GM21723 (cell line): ENCODE results near the gene CCDC120.

Experiments
- ATAC-seq: cut with Tn5 transposase; IDR thresholded peaks from one replicate; pipeline ENCODE4 v1.9.1; 2021; ENCODE audit warnings: mild to moderate bottlenecking, moderate library complexity; ENCODE audit not compliant: unreplicated experiment

CCDC120 gene

GRCh38 chrX:49061490-49061889, 2.7 kb downstream of the CCDC120 start:
- no peak for ATAC-seq

- ATAC-seq: no peak
Measured at GRCh38 chrX:49061916-49062315, 3.1 kb downstream of the CCDC120 start.

- ATAC-seq: no peak
Measured at GRCh38 chrX:49063715-49064114, 4.9 kb downstream of the CCDC120 start.

GRCh38 chrX:49064303-49064702, 5.5 kb downstream of the CCDC120 start:
- no peak for ATAC-seq

GRCh38 chrX:49064735-49065134, 5.9 kb downstream of the CCDC120 start:
- ATAC-seq: no peak

- ATAC-seq: no peak
Measured at GRCh38 chrX:49066278-49066677, 7.5 kb downstream of the CCDC120 start.

GRCh38 chrX:49066690-49067089, 7.9 kb downstream of the CCDC120 start:
- no peak for ATAC-seq

- ATAC-seq: no peak
Measured at GRCh38 chrX:49067285-49068120, 8.7 kb downstream of the CCDC120 start.

GRCh38 chrX:49069038-49069437, 10.2 kb downstream of the CCDC120 start:
- ATAC-seq: no peak

GRCh38 chrX:49070988-49071387, 12.2 kb downstream of the CCDC120 start:
- no peak for ATAC-seq

DNA sequence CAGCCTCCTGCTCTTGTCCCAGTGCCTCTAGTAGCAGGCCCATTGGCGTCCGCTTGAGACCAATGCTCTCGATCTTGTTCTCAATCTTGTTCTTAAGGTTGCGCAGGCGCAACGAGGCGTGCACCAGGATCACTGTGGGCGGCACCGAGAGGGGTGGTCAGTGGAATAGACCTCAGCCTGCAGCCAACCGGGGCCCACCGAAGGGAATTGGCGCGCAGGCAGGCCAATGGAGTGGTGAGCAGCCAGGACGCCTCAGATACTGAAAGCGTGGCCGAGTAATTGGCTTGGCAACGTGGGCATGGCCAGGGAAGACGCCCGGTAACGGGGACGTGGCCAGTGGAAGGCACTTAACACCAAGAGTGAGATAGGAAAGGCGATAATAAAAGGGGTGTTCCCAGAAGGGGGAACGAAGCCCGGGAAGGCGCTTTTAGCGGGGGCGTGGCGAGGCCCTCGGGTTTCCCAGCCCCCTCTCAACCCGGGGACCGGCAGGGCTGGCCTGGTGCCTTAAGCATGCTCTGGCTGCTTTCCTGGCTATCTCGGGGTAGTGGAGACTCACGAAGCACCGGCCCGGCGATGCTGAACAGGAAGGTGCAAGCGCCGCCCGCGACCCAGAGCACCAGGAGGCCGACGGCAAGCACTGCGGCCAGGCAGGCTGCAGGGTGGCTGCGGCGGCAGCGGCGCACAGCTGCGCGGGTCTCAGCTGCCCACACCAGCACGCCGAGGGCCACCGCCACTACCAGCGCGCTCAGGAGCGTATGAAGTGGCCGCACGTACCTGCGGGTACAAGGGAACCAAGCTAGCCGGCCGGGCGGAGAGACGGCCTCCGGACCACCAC, 13.3 kb downstream of the CCDC120 start:
- no peak for ATAC-seq

GRCh38 chrX:49072712-49073095, 13.9 kb downstream of the CCDC120 start:
- no peak for ATAC-seq

- peak; percentile 91 for ATAC-seq
Measured at GRCh38 chrX:49073601-49074575, 15.1 kb downstream of the CCDC120 start, which contains the start of gene PRAF2. Gene PRAF2, minus strand, starts transcription at chrX:49074002. Its CDS starts 15 bp downstream, at chrX:49073987.

DNA sequence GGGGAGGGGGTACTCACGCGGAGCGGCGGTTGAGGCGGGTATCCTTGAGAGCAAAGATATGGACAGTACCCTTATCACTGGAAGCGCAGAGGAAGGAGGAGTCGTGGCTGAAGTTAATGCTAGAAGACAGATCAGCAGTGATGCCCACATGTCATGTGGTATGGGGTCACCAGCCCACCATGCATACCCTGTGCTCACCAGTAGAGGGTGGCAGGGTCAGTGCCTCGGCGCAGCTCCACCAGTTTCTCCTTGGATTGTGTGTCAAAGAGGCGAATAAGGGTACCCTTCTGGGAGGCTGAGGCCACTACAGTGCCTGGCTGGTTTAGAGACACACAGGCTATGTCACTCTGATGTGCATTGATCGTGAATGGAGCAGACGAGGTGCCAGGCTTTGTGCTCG, 16.5 kb downstream of the CCDC120 start:
- no peak for ATAC-seq

DNA sequence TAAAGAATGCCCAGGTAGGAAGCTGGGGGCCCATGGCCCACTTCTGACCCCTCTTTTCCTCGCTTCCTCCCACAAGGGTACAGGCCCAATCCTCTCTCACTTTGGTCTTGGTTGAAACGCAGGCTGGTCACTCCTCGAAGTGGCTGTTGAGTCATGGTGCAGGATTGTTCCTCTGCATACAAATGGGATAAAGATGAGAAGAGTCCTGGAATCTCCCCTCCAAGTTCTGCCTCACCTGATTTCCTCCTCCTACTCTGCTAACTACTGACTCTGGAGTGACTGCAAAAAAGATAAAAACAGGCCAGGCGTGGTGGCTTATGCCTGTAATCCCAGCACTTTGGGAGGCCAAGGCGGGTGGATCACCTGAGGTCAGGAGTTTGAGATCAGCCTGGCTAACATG, 19.1 kb downstream of the CCDC120 start:
- ATAC-seq: no peak

DNA sequence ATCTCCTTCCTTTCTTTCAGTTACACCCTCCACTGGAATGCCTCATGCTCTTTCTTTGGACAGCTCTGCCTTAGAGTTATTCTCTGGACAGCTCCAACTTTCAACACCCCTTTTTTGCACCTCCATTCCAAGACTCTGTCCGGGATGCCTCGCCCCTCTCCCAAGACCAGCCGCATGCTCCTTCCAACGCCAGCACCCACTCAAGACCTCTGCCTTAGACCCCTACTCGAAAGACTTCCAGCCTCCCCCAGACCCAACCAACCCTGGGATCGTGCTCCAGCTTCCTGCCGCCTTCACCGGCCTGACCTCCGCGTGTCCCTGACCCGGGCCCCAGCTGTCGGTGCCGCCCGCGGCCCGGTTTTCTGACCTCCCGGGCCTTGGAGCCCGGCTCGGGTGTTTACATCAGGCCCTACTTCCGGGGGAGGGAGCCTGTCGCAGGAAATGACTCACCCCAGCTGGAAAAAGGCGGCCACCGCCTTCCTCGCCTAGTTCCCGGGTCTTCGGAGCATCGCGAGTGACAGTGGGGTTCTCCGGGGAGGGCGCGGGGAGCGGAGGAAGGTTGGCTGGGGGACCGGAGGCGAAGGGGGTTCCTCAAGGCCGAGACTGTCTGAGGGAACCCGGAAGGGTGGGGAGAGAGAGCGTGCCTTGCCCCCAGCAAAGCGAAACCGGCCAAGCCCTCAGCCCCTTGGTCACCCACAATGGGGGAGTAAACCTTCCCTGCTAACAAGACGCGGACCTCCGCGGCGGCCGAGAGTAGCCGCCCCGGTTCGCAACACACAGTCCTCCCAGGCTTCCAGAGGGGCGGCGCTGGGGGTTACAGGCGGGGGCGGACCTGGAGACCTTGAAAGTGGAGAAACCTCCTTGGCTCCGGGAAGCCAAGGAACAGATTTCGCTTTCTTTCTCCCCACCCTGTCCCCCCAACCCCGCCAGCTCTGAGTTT, 21.0 kb downstream of the CCDC120 start, which contains the start of gene WDR45:
Gene WDR45, minus strand, starts transcription at position 399 of the 940 bp plus-strand sequence. CDS start 1,792 bp downstream, outside the sequence.
- peak; percentile 83 for ATAC-seq

DNA sequence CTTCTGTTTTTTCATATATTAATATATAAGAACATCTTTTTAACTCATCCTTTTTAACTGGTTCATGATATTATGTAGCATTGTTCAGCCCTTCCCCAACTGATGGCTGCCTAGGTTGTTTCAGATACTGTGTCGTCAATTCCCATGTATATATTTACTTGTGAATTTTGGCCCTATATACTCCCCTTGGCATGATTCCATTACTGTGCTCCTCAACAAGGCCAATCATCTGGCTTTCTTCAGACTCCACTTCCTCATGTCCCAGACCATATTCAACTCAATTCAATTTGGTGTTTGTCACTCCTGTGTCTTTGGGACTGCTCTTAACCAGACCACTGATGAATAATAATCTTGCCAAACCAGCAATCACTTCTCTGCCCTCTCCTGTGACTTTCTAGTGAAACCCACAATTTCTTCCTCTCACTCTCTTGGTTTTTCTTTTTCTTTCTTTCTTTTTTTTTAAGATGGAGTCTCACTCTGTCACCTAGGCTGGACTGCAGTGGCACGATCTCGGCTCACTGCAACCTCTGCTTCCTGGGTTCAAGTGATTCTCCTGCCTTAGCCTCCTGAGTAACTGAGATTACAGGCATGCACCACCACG, 23.6 kb downstream of the CCDC120 start:
- ATAC-seq: no peak

DNA sequence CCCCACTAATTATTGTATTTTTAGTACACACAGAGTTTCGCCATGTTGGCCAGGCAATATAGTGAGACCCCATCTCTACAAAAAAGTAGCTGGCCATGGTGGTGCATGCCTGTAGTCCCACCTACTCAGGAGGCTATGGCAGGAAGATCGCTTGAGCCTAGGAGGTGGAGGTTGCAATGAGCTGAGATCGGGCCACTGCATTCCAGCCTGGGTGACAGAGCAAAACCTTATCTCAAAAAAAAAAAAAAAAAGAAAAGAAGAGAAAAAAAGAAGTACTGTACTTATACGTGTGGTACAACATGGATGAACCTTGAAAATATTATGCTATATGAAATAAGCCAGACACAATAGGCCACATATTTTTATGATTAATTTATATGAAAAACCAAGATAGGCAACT, 30.8 kb downstream of the CCDC120 start:
- no peak for ATAC-seq

DNA sequence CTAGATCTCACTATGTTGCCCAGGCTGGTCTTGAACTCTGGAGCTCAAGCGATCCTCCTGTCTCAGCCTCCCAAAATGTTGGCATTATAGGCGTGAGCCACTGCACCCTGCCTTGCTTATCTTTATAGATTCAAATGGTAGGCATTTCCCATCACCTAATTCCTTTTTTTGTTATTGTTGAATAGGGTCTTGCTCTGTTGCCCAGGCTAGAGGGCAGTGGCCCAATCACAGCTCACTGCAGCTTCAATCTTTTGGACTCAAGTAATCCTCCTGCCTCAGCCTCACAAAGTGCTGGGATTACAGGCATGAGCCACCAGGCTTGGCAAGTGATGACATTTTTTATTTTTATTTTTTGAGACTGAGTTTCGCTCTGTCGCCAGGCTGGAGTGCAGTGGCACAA, 37.6 kb downstream of the CCDC120 start:
- no peak for ATAC-seq
